HG02763 (cell line): ENCODE results near the gene NCKAP5L.

ENCODE experiments used
- ATAC-seq: cut with Tn5 transposase; IDR thresholded peaks from one replicate; pipeline ENCODE4 v1.9.1; 2021; ENCODE audit warnings: mild to moderate bottlenecking, moderate library complexity; ENCODE audit not compliant: unreplicated experiment

Gene NCKAP5L

DNA sequence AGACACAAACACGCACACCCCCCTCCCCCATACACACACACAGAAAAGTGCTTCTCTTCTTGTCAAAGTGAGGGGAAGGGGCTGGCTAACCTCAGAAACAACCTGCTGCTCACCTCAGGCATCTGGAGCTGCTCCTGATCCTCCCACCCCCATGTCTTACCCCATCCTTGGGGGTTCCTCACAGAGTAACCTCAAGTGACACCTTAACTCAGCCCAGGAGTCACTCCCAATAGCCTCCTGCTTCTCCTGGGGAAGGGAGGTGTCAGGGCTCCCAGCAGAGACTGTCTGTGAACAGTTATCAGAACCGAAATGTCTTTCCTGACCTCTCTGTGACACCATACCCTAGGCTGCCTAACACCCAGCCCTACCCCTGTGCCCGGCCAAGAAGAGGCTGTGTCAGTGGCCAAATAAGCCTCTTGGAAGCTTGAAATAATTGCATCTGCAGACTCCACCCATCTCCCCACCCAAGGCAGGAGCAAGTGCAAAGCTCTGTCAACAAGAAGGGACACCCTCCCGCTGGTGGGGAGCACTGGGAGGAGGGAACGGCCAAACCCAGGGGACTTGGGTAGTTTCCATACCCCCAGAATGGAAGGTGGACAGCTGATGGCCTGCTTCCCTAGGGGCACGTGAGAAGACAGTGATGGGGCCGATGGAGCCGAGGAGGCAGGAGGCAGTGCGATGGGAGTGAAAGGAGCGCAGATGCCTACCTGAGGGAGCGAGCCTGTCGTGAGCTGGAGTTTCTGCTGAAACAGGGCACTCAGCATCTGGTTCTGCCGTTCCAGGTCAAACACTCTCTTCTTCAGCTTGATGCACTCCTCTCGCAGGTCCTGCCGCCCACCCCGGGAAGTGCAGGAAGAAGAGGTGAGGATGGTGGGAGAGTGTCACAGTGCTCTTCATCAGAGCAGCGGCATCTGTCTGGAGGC, 26.8 kb downstream of the NCKAP5L start:
- ATAC-seq: no peak

DNA sequence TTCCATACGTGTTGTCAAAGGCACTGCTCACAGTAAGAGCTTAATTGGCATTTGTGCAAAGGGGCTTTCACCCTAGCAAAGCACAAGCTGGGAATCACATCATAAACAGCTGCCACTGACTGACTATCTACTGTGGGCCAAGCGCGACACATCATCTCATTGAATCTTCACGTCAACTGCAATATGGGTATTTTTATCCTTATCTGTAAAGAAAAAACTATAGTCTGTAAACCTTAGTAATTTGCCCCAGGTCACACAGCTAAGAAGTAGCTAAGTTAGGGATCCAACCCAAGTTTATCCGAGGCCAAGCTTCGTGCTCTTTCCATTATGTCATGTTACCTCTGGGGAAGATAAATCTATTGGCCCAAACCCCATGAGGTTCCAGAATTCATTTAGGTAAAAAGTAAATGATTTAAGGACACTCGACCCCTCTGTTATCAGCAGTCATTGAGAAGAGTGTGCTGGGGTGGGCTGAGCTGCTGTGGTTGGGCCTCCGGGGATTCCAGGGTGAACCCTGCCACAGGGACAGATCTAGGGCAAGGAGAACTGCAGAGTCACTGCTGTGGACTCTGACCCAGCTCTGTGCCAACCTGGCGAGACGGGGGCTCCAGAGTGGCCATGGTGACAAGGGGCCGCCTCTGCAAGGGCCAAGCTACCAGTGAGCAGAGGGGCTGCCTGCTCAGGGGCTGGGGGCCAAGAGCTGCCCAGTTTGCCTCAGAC, 27.6 kb downstream of the NCKAP5L start:
- ATAC-seq: no peak

DNA sequence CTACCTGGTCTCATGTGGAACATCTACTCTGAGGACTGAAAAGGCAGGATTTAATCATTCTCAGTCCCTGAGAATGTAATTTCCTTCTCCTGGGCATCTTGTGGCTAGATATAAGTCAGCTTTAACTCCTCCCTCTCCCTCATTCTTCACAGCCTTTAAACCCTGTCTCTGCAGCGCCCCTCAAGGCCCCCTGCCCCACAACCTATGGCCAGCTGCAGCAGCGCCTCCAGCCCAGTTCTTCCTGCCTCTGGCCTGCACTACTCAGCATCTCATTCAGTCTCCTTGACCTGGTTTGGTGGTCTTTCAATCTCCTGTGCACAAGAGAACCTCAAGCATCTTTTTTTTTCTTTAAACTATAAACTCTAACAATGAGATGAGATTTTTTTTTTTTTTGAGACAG, 29.3 kb downstream of the NCKAP5L start:
- ATAC-seq: no peak

DNA sequence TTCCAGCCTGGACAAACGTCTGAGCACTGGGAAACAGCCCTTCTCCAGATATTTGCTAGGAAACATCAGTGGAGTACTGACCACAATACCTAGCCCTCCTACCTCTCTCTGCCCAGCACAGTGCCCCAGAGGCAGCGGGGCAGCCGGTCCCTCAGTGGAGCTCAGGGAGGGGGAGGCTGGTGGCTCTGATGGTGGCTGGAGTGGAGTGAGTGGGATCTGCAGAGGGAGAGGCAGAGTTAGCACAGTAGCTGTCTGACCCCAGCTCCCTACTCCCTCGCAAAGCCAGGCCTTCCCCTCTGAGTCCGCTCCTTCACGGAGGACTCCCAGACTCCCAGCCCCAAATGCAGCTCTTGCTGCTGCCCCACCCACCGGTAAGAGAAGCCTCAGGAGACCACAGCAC, 30.0 kb downstream of the NCKAP5L start:
- ATAC-seq: no peak

DNA sequence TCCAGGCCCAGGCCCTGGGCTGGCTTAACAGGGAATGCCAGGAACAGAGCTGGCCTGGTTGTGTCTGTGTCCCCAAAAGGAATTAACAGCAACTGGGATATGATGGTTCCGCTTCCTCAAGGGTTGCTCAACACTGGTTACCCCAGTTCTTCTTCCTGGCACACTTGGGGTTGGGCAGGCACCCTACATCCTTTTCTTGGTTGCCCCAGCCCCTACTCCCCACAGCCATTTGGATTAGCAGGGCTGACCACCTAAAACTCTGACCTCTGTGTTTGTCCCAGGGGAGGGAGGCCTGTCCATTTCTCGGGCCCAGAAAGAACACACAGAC, 30.8 kb downstream of the NCKAP5L start:
- ATAC-seq: no peak

DNA sequence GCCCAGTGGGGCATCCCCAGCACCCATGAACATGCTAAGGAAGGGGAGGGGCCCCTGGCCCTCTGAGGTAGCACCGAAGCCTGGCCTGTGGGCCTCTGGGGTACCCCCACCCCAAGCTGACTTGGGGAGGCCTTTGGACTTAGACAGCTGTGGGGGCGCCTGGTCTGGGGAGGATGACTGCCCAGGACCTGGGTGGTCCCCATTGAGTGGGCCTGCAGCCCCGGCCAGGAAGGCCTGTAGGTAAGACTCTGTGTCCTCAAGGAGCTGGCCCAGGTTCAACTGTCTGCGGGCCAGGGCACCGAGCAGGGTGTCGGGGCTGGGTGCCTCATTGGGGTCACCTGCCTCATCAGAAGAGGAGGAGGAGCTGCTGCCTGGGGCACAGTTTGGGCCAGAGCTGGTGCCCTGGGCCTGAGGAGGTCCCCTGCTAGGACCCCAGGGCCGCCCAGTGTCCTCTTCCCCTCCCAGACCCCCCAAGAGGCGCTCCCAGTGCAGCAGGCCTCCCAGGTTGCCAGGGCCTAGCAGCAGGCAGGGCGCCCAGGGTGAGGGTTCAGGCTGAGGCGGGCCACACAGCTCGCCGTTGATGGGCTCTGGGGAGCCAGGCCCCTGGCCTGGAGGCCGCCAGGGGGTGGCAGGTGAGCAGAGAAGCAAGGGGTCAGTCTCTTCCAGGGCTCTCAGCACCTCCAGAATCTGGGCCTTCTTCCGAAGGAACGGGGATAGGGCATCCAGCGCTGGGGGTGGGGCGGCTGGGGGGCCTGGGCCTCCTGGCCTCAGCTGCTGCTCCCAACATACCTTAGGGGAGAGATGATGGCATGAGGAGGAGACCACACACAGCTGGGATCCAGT, 31.4 kb downstream of the NCKAP5L start:
- no peak for ATAC-seq

DNA sequence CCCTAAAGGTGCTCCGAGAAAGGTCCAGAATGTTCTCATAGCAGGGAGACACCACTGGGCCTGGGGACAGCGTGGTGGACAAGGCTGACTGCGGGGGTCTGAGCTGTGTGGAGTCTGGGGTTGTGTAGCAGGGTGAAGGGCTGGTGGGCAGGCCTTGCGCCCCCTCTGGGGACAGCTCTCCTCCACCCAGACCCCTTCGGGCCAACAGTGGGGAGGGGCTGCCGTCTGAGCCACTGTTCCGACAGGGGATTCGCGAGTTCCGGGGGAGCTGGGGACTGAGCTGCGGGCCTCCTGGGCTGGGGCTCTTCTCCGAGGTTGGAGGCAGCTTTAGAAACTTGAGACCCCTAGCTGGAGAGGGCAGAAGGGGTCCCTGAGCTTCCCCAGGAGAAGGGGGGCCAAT, 32.1 kb downstream of the NCKAP5L start:
- no peak for ATAC-seq

DNA sequence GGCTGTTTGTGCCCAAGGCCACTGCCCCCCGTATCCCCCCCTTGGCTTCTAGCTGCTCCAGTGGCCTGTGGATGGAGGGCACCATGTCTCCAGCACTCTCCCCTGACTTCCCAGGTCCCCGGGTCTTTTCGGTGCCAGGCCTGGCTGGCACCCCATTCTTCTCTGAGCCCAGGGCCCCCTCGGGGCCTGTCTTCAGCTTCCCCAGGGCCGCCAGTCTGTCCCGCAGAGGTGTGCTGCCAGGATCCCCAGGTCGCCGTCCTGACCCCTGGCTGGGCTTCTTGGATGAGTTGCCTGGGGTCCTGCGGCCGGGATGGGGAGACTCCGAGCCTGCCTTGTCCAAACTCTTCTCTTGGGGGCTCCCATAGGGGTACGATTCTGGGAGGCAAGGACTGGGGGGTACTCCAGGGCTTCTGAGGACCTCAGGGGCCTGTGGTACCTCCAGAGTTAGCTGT, 32.5 kb downstream of the NCKAP5L start:
- no peak for ATAC-seq

DNA sequence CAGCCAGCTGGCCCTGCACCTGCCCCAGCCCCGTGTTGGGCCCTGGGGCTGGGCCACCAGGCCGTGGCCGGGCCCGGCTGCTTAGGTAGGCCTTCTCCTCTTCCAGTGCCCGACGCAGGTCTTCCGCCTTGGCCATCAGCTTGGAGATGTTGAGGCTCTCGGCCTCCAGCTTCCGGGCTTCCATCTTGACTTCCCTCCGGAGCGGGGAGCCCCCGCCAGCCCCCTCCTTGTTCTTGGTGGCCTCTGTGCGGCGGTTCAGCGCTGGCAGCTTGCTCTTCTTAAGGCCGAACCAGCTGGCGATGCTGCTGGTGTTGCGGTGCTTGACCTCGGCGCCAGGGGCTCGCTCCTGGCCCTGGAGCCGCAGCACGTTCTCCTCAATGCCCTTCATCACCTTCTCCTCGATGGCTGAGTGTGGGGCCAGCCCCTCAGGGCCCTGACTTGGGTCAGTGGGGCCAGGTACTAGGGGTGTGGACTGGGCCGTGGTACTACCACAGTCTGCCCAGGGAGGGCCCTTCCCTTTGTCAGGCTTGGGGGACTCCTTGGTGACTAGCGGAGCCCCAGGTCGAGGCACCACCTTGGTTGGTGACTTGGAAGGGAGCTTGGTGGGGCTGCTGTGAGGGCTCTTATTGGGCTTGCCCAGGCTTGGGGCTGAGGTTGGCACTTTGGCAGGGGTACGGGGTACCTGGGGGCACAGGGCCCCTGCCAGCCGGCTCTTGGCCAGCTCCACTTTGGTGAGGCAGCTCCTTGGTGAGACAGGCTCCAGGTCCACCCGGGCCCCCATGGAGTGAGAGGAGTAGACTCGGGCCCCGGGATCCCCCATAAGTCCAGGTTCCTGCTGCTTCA, 33.2 kb downstream of the NCKAP5L start:
- no peak for ATAC-seq

DNA sequence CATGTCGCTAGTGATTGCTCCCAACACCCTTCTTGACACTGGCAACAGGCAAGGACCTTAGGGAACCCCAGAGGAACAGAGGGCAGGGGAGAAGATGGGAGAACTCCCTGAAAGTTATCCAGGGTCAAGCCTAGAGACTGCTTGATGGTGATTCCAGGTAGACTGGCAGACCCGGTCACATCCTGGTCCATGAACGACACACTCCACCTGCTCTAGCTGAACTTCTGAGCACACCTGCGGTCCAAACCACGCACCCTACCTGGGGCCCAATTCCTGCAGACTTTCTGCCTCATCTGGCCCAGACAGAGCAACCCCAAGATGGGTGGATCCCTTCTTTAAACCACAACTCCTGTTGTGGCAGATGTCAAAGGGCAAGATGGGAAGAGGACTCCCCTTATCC, 34.2 kb downstream of the NCKAP5L start:
- no peak for ATAC-seq

DNA sequence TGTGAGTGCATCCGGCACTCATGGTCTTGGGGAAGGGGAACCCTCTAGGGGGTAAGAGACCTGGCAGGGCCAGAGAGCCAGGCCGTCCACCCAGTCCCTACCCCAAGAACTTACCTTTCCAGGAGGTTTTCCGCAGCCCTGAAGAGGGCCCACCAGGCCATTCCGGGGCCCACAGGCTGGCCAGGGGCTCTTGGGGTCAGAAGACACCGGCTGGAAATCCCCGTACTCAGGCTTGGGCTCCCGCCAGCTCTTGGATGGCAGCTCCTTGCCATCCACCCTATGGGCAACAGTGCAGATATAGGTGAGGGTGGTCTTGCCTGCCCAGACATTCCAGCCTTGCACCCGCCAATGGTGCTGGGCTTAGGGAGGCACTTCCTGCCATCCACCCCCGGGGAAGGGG, 34.6 kb downstream of the NCKAP5L start:
- no peak for ATAC-seq

DNA sequence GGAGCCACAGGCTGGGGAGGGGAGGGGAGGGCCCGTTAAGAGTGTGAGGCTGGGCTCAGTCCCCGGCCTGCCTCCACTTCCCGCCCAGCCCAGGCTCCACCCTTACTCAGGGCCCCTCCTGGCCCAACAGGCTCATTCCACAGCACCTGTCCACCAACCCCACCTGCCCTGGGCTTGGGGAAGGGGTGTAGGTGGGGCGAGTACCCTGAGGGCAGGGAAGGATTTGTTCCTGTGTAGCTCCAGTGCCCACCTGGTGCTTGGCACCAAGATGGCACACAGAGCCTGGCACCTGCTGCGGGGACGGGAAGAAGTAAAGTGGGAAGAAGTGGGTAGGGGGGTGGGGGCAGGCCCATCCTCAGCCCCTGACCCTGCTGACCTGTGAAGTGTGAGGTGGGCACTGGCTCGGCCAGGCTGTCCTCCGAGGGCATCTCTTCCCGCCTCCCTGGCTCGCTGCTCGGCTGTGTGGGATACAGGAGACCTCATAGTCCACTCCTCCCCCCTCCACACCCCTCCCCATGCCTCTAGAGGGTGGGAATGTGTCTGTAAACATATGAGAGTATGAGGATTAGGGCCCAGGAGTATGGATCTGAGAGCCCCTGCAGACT, 35.1 kb downstream of the NCKAP5L start:
- no peak for ATAC-seq

DNA sequence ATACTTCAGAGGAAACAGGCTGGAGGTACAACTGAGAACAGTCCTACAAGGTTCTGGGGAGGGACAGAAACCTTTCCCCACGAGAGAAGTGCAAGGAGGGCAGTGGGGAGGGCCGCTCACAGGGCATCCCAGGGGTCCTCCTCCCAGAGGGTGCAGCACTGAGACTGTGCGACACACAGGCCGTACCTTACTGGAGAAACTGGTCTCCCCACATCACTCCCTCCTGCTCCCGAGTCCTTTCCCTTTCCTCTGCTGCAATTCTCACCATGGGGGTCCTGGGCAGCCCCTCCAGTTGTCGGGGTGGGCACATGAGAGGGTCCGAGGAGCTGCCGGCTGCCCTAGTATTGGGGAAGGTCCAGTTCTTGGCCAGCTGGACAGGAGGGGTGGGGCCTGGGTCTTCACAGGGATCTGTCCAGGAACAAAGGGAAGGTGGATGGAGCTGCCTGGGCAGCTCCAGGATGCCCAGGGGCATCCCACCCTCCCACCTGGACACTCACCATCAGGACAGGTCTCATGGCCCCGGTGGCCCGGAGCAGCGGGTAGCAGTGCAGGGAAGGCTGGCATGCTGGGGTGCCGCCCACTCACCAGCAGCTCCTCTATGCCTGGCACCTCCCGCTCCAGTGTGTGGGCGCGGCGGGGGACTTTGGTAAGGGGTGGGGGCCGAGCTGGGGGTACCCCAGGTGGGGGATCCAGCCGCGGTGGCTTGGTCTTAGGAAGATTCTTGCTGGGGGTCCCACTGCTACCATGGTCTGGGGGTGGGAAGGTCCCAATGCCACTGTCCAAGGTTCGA, 35.8 kb downstream of the NCKAP5L start:
- ATAC-seq: no peak

DNA sequence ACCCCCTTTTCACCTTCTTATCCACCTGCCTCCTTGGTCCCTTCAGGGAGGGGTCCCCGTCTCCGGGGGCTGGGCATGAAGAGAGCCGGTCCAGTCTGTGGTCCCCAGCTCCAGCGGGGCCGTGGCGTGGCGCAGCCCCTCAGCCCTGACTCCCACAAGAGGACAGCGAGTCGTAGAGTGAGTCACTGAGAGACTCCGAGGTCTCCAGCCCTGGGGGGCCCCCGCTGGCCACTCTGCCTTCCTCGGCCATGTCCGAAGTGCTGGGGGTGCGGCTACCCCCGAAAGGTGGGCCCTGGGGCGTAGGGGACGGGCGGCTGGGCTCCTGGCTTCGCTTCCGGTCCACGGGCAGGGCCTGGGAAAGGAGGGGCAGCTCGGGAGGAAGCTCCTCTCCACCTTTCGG, 36.5 kb downstream of the NCKAP5L start:
- no peak for ATAC-seq

DNA sequence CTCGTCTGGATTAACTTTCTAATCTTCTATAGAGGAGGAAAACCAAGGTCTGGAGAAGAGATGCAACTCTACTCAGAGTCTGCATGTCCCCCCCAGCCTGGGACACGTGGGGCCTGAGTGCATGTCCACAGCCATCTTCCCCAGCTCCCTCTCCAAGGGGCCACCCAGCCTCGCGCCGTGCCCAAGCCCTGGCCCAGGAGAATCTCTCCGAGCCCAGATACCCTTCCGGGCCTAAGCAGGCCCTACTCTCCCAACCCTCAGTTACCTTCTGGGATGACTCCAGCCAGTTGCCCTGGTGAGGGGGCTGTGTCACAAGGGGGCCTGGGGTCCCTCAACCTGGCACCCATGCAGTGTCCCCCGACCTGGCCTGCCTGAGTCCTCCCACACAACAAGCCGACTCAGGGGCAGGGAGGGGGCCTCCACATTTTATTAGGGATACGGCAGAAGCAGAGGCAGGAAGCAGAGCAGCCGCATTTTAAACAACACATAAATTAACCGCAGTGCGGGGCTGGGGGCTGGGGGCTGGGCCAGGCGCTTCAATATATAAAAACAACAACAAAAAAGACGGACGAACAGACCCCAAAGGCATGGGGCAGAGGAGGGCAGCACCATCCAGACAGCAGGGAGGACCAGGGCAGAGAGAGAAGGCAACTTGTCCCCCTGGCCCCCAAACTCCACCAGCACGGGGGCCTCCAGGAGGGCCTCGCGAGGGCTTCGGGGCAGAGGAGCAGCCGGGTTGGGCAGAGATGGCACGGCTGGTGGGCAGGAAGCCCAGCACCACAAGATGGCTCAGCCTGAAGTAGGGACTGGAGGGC, 37.3 kb downstream of the NCKAP5L start:
- no peak for ATAC-seq

DNA sequence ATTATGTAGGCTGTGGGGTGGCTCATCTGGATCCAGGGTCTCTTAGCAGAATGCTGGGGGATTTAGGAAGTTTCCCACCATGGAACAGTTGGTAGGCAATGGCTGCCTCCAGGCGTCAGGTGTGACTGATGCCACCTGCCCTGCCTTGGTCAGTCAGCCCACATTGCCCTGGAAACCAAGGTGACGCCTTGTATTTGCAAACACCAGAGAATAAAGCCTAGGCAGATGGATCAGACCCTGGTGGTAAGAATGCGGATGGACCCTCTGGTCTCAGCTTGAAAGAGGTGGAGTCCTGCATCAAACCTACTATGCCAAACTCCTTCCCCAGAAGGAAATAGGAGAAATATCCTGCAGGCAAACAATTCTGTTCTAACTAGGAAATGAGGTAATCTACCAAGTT, 38.2 kb downstream of the NCKAP5L start:
- ATAC-seq: no peak

DNA sequence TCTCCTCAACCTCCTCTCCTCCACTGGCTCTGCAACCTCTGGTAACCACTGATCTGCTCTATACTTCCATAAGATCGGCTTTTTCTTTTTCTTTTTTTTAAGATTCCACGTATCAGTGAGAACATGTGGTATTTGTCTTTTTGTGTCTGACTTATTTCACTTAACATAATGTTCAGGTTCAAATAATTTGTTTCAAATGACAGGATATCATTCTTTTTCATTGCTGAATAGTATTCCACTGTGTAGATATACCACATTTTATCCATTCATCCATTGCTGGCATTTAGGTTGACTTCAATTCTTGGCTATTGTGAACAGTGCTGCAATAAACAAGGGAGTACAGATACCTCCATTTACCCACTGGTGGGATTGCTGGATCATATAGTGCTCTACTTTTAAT, 40.5 kb downstream of the NCKAP5L start:
- ATAC-seq: no peak

DNA sequence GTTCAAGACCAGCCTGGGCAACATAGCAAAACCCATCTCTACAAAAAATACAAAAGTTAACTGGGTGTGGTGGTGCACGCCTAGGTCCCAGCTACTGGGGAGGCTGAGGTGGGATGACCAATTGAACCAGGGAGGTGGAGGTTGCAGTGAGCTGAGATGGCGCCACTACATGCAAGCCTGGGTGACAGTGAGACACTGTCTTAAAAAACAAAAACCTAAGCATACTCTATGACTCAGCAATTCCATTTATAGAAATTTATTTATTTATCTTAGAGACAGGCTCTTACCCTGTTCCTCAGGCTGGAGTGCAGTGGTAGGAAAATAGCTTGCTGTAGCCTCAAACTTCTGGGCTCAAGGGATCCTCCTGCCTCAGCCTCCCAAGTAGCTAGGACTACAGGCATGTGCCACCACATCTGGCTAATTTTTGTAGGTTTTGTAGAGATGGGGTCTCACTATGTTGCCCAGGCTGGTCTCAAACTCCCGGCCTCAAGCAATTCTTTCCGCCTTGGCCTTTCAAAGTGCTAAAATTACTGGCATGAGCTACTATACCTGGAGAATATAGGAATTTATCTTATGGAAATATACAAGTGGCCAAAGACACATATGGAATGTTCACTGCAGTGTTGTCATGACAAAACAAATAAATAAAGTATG, 43.3 kb downstream of the NCKAP5L start:
- no peak for ATAC-seq
